ENCODE results near the gene SPATA2. TPM values are rescaled to one million over a fixed set of nuclear protein-coding genes. Genes with fewer than 3 reads are reported as not detected.

The SPATA2 gene
- total and polyA plus RNA-seq, 2 of the 13 experiments (the other 11 are each of a cell fraction or from before 2014, with no cell fraction given): 3.2 to 8.7 TPM

DNA sequence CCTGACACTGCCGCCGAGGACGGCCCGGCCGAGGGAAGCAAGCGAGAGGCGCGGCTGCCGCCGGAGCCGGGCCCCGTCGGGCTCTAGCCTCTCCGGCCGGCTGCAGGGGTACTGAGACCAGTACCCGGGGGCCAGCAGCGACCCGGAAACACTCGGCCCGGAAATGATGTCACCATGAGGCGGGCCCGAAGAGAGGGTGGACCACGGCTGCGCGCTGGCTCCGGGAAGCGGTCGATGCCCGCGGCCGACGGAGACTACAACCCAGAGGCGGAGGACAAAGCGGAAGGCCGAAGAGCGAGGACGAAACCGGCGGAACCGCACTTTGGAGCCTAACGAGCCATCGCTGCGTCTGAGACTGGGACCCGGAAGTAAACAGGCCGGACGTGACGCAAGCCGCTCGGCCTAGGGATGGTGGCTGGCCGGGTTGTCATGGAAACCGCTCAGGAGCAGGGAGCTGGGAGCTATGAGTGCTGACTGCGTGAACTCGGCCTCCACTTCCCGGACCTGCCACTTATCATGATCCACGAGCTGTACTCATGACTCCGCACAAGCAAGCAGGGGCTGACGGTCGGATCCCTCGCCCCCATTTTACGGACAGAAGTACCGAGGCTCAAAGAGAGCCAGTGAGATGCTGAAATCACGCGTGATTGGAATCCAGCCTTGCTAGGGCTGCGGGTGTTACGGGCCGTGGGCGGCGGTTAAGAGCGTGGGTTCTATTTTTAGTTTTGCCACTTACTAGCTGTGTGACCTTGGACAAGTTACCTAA, at the start of gene SPATA2 (continued):
- TF ChIP-seq, protein P1, sequence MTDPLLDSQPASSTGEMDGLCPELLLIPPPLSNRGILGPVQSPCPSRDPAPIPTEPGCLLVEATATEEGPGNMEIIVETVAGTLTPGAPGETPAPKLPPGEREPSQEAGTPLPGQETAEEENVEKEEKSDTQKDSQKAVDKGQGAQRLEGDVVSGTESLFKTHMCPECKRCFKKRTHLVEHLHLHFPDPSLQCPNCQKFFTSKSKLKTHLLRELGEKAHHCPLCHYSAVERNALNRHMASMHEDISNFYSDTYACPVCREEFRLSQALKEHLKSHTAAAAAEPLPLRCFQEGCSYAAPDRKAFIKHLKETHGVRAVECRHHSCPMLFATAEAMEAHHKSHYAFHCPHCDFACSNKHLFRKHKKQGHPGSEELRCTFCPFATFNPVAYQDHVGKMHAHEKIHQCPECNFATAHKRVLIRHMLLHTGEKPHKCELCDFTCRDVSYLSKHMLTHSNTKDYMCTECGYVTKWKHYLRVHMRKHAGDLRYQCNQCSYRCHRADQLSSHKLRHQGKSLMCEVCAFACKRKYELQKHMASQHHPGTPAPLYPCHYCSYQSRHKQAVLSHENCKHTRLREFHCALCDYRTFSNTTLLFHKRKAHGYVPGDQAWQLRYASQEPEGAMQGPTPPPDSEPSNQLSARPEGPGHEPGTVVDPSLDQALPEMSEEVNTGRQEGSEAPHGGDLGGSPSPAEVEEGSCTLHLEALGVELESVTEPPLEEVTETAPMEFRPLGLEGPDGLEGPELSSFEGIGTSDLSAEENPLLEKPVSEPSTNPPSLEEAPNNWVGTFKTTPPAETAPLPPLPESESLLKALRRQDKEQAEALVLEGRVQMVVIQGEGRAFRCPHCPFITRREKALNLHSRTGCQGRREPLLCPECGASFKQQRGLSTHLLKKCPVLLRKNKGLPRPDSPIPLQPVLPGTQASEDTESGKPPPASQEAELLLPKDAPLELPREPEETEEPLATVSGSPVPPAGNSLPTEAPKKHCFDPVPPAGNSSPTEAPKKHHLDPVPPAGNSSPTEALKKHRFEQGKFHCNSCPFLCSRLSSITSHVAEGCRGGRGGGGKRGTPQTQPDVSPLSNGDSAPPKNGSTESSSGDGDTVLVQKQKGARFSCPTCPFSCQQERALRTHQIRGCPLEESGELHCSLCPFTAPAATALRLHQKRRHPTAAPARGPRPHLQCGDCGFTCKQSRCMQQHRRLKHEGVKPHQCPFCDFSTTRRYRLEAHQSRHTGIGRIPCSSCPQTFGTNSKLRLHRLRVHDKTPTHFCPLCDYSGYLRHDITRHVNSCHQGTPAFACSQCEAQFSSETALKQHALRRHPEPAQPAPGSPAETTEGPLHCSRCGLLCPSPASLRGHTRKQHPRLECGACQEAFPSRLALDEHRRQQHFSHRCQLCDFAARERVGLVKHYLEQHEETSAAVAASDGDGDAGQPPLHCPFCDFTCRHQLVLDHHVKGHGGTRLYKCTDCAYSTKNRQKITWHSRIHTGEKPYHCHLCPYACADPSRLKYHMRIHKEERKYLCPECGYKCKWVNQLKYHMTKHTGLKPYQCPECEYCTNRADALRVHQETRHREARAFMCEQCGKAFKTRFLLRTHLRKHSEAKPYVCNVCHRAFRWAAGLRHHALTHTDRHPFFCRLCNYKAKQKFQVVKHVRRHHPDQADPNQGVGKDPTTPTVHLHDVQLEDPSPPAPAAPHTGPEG (CRISPR knock-in tag; IDR thresholded peaks at IDR 0.05): peak; percentile 72; the same call in 1 of the 2 replicates
- TF ChIP-seq ZNF562 (CRISPR knock-in tag; IDR thresholded peaks at IDR 0.05; ENCODE audit: borderline replicate concordance): no peak
- no peak for TF ChIP-seq ZSCAN20 (CRISPR knock-in tag; IDR thresholded peaks at IDR 0.05; ENCODE audit: borderline replicate concordance)
- peak; percentile 58 for TF ChIP-seq HNF4A (CRISPR knock-in tag; IDR thresholded peaks at IDR 0.05)
- 0 out of 2 replicates have a peak, but pooled peaks have one; percentile 75 for TF ChIP-seq ZNF543 (CRISPR knock-in tag; IDR thresholded peaks at IDR 0.05)
- peak; percentile 73 for TF ChIP-seq KLF15 (CRISPR knock-in tag; IDR thresholded peaks at IDR 0.05; ENCODE audit: borderline replicate concordance)
- peak; percentile 88; the same call in 1 of the 2 replicates for TF ChIP-seq CBFB (CRISPR knock-in tag; IDR thresholded peaks at IDR 0.05)
- TF ChIP-seq FOXM1 (CRISPR knock-in tag; IDR thresholded peaks at IDR 0.05): no peak
- TF ChIP-seq MLLT10 (CRISPR knock-in tag; IDR thresholded peaks at IDR 0.05): no peak
- TF ChIP-seq GATAD2A (CRISPR knock-in tag; IDR thresholded peaks at IDR 0.05): peak; percentile 54; the same call in 1 of the 2 replicates
- TF ChIP-seq, protein P2, sequence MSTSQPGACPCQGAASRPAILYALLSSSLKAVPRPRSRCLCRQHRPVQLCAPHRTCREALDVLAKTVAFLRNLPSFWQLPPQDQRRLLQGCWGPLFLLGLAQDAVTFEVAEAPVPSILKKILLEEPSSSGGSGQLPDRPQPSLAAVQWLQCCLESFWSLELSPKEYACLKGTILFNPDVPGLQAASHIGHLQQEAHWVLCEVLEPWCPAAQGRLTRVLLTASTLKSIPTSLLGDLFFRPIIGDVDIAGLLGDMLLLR (CRISPR knock-in tag; IDR thresholded peaks at IDR 0.05): peak; percentile 92
- no peak for TF ChIP-seq ZNF660 (CRISPR knock-in tag; IDR thresholded peaks at IDR 0.05; ENCODE audit: borderline replicate concordance, low read depth)
- TF ChIP-seq ARNTL (CRISPR knock-in tag; IDR thresholded peaks at IDR 0.05): no peak; the same call in 1 of the 2 replicates
- no peak for TF ChIP-seq ZNF33A (CRISPR knock-in tag; IDR thresholded peaks at IDR 0.05; ENCODE audit: borderline replicate concordance)
- TF ChIP-seq HIVEP1 (CRISPR knock-in tag; IDR thresholded peaks at IDR 0.05): peak; percentile 35
- TF ChIP-seq NFE2L1 (CRISPR knock-in tag; IDR thresholded peaks at IDR 0.05; ENCODE audit: borderline replicate concordance): peak; percentile 32; the same call in 1 of the 2 replicates
- TF ChIP-seq ZNF782 (CRISPR knock-in tag; IDR thresholded peaks at IDR 0.05; ENCODE audit: borderline replicate concordance): peak; percentile 81; the same call in 1 of the 2 replicates
- TF ChIP-seq ZNF383 (CRISPR knock-in tag; IDR thresholded peaks at IDR 0.05; ENCODE audit: borderline replicate concordance): no peak
- peak; percentile 86; the same call in 1 of the 2 replicates for TF ChIP-seq DZIP1 (CRISPR knock-in tag; IDR thresholded peaks at IDR 0.05)
- TF ChIP-seq PAX8 (CRISPR knock-in tag; IDR thresholded peaks at IDR 0.05; ENCODE audit: borderline replicate concordance): no peak; the same call in 1 of the 2 replicates
- TF ChIP-seq ZNF615 (CRISPR knock-in tag; IDR thresholded peaks at IDR 0.05; ENCODE audit: borderline replicate concordance): no peak

Measured in HepG2 (cell line).